DND-41 (cell line): ENCODE measurements around the gene BTBD7.

Source experiments
- CTCF ChIP-seq: IDR thresholded peaks from 2 replicates; pipeline ENCODE4 v1.5.1; 2012; ENCODE audit warnings: borderline replicate concordance, low read length, moderate library complexity, mild to moderate bottlenecking; ENCODE audit not compliant: poor library complexity, severe bottlenecking; ENCODE audit errors: extremely low read depth
- EZH2 ChIP-seq: IDR thresholded peaks from 3 replicates; pipeline ENCODE4 v1.6.1; 2012; ENCODE audit warnings: borderline replicate concordance, low read depth, mild to moderate bottlenecking, moderate library complexity, low read length, inconsistent platforms; ENCODE audit not compliant: severe bottlenecking

DNA sequence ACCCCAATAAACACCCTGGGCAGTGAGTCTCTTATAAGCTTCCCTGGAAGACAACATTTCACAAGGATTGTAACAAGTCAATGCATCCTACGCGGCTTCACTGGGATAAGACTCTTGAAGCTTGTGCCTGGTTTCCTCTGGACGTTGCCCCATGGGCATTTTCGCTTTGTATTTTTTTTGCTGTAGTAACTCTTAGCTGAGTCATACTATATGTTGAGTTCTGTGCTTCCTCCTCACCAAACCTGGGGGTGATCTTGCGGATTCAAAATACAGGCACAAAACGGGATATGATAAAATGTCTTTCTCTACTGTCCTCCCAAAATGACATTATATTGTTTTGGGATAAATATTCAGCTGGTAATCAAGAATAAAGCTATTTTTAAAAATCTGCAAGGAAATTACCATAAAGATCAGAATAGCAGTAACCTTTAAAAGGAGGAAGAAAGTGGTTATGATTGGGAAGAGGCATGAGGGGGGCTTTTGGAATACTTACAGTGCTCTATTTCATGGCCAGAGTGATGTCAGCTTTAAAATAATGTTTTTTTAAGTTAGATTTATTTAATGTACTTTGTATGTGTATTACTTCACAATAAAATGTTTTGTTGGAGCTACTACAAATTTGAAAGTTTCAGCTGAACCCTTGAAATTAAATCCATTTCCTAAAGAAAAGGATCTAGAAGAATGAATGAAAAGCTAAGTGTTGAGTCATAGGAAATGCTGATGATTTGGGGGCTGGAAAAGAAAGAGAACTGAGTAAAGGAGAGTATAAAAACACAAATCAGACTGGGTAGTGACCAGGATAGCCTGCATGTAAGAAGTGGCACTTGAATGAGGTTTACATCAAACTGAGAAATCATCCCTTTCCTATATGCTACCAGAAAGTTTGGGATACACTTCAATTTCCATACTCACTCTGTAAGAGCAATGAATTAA, 14.7 kb downstream of the BTBD7 start:
- TF ChIP-seq CTCF (no peak), EZH2 (no peak)
